Suprapubic skin (tissue), 4 donors: ENCODE measurements around the gene RWDD1. TPM values are rescaled to one million over a fixed set of nuclear protein-coding genes. Genes with fewer than 3 reads are reported as not detected.

Experiments used
- DNase-seq, 2 donors: peaks; one replicate each; pipeline ENCODE4 v3.0.0-alpha.2; 2019; ENCODE audit warnings: low spot score in 2 of 2
- H3K27ac ChIP-seq: fragments of 200-600 bp; sonication (generic); one replicate; pipeline ENCODE4 v1.5.1; 2019
- H3K27me3 ChIP-seq: fragments of 200-600 bp; sonication (generic); one replicate; pipeline ENCODE4 v1.5.1; 2019
- H3K36me3 ChIP-seq: fragments of 200-600 bp; sonication (generic); one replicate; pipeline ENCODE4 v1.5.1; 2019
- H3K4me1 ChIP-seq: fragments of 200-600 bp; sonication (generic); one replicate; pipeline ENCODE4 v1.5.1; 2019
- H3K4me3 ChIP-seq: fragments of 200-600 bp; sonication (generic); one replicate; pipeline ENCODE4 v1.5.1; 2019; ENCODE audit warnings: mild to moderate bottlenecking
- H3K9me3 ChIP-seq: fragments of 200-600 bp; sonication (generic); one replicate; pipeline ENCODE4 v1.5.1; 2019
- CTCF ChIP-seq, 2 donors: fragments of 200-600 bp in 1 of 2; fragments of 450-650 bp in 1 of 2; sonication (generic) in 1 of 2; IDR thresholded peaks; one replicate each; pipeline ENCODE4 v1.5.1; 2016 to 2019; ENCODE audit warnings: antibody characterized with exemption in 2 of 2, mild to moderate bottlenecking in 1 of 2, moderate library complexity in 1 of 2
- EP300 ChIP-seq: sonication (generic); formaldehyde crosslinking; IDR thresholded peaks from one replicate; pipeline ENCODE4 v1.6.1; 2017; ENCODE audit warnings: antibody characterized with exemption
- POLR2A ChIP-seq, 2 donors: fragments of 450-650 bp; IDR thresholded peaks; one replicate each; pipeline ENCODE4 v1.6.1; 2017; ENCODE audit warnings: antibody characterized with exemption in 2 of 2, mild to moderate bottlenecking in 2 of 2, moderate library complexity in 2 of 2
- POLR2AphosphoS5 ChIP-seq, 3 donors: sonication (generic); formaldehyde crosslinking; IDR thresholded peaks; one replicate each; pipeline ENCODE4 v1.6.1; 2017; ENCODE audit warnings: antibody characterized with exemption in 3 of 3
- WGBS: methylation state at CpG from one replicate; pipeline ENCODE4 v1.1.5; 2018; 5-methylcytosine and 5-hydroxymethylcytosine counted together
- total RNA-seq, 4 donors: library from RNA; depleted of rRNA; stranded (reverse); fragments of >200 nt; gene quantifications; one replicate each; pipeline ENCODE4 v1.1.0, GENCODE V29; 2016

The RWDD1 gene
- 10 to 100 TPM; 24.6 to 38.1 (median 27.1) TPM for total RNA-seq

- TF ChIP-seq POLR2A (IDR thresholded peaks at IDR 0.05) (peak; percentile 28 to 83), EP300 (no peak), POLR2AphosphoS5 (IDR thresholded peaks at IDR 0.05) (peak in 2 of 3 donors; percentile 68 to 97), CTCF (IDR thresholded peaks at IDR 0.05) (no peak)
- Histone ChIP-seq H3K4me1 (peaks cover 35% of the 10 kb centered on the region), H3K36me3 (peaks cover 14% of the 10 kb centered on the region), H3K4me3 (peak within 1 kb of the TSS; percentile 59), H3K27me3 (no peaks in the 10 kb centered on the region), H3K27ac (peak within 1 kb of the TSS; percentile 94), H3K9me3 (no peaks in the 10 kb centered on the region)
- WGBS: 0% methylated on average over 22 of the region's 62 CpGs
- DNase-seq: peak; percentile 98 to 99
These were observed at the start of gene RWDD1 for GRCh38 chr6:116570856-116571682. RWDD1 (plus strand) TSS chr6:116571504; CDS start chr6:116571583, 79 bp downstream.

DNA sequence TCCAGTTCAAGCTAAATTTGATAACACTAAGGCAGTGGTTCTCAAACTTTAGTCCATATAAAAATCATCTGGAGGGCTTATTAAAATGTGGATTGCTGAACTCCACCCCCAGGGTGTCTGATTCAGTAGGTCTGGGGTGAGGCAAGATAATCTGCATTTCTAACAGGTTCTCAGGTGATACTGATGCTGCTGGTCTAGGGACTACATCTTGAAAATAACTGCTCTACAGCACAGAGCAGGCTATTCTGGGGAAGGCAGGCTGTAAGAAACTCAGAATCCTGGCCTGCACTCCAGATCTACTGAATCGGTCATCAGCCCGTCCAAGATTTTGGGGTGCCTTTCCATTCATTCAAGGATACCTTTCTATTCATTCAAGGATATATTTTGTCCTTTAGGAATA lies 48.4 kb upstream of the RWDD1 start:
- H3K36me3 ChIP-seq: no peaks in the 10 kb centered on the region
- TF ChIP-seq POLR2A (IDR thresholded peaks at IDR 0.05) (no peak), POLR2AphosphoS5 (IDR thresholded peaks at IDR 0.05) (no peak), EP300 (no peak), CTCF (IDR thresholded peaks at IDR 0.05) (no peak)
- H3K4me3 ChIP-seq: no peak overlapping the region
- WGBS: 90% methylated on average over 2 of the region's 2 CpGs
- no peaks in the 10 kb centered on the region for H3K4me1 ChIP-seq
- DNase-seq: no peak
- no peaks in the 10 kb centered on the region for H3K9me3 ChIP-seq
- H3K27me3 ChIP-seq: no peaks in the 10 kb centered on the region
- H3K27ac ChIP-seq: no peak overlapping the region

- DNase-seq: no peak
- Histone ChIP-seq H3K27ac (no peak overlapping the region), H3K4me1 (no peaks in the 10 kb centered on the region), H3K27me3 (no peaks in the 10 kb centered on the region), H3K36me3 (no peaks in the 10 kb centered on the region), H3K9me3 (no peaks in the 10 kb centered on the region), H3K4me3 (no peak overlapping the region)
- WGBS: 88% methylated on average over 2 of the region's 2 CpGs
- TF ChIP-seq POLR2AphosphoS5 (IDR thresholded peaks at IDR 0.05): no peak
- no peak for TF ChIP-seq POLR2A (IDR thresholded peaks at IDR 0.05)
- no peak for TF ChIP-seq EP300
- no peak for TF ChIP-seq CTCF (IDR thresholded peaks at IDR 0.05)
These were observed 47.1 kb upstream of the RWDD1 start for GRCh38 chr6:116524236-116524635.

DNA sequence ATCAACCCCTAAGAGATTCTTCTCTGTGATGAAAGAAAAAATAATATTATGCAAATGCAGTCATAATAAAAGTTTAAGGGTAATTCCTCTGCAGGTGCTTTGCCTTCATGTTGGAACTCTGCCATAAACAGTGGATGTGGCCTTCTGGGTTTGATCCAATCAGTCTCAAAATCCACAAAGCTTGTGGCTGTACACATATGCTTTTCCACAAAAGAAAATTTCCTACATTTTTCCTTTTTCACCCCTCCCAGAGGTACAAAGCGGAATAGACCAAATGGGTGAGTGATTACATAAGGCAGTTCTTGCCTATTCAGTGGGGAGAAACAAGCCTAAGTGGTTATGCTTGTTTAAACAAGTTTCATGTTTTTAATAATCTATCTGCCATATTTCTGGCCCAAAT lies 43.2 kb upstream of the RWDD1 start:
- no peaks in the 10 kb centered on the region for H3K27me3 ChIP-seq
- H3K36me3 ChIP-seq: no peaks in the 10 kb centered on the region
- H3K4me1 ChIP-seq: no peaks in the 10 kb centered on the region
- H3K9me3 ChIP-seq: no peaks in the 10 kb centered on the region
- DNase-seq: no peak
- no peak overlapping the region for H3K4me3 ChIP-seq
- no peak overlapping the region for H3K27ac ChIP-seq
- WGBS: 50% methylated on average over 1 of the region's 1 CpG
- no peak for TF ChIP-seq EP300
- TF ChIP-seq POLR2AphosphoS5 (IDR thresholded peaks at IDR 0.05): no peak
- no peak for TF ChIP-seq CTCF (IDR thresholded peaks at IDR 0.05)
- no peak for TF ChIP-seq POLR2A (IDR thresholded peaks at IDR 0.05)

DNA sequence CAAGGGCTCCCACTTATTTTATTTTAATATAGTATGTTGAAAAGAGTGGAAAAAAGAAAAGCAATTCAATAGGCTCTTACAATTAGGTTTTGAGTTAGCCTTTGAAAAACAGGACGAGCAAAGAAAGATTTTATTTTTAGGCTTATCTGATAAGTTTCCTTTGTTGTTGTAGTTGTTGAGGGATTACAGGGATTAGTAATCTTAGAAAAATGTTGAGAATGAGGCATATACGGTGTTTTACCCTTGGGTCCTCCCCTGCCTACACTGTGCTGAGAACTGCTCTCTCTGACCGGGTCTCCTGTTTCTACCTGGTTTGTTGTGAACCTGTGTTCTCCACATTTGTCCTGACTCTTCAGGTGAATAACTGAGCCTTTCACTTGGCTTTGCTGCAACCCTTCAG lies 42.5 kb upstream of the RWDD1 start:
- WGBS: 42% methylated on average over 3 of the region's 3 CpGs
- Histone ChIP-seq H3K27ac (no peak overlapping the region), H3K9me3 (no peaks in the 10 kb centered on the region), H3K36me3 (no peaks in the 10 kb centered on the region), H3K4me3 (no peak overlapping the region), H3K4me1 (no peaks in the 10 kb centered on the region), H3K27me3 (no peaks in the 10 kb centered on the region)
- TF ChIP-seq EP300 (no peak), CTCF (IDR thresholded peaks at IDR 0.05) (no peak), POLR2AphosphoS5 (IDR thresholded peaks at IDR 0.05) (no peak), POLR2A (IDR thresholded peaks at IDR 0.05) (no peak)
- DNase-seq: no peak
